Panc1 (cell line): ENCODE results near the gene IL1RAP.

Experiments
- POLR2AphosphoS5 ChIP-seq: IDR thresholded peaks from 2 replicates; pipeline ENCODE4 v1.6.1; 2012; ENCODE audit warnings: mild to moderate bottlenecking, low read depth, low read length, moderate library complexity
- TF ChIP-seq, protein P1 (sequence below): fragments of 450-650 bp; IDR thresholded peaks from 2 replicates; pipeline ENCODE4 v1.5.1; 2017; ENCODE audit warnings: mild to moderate bottlenecking
- TF ChIP-seq, protein P2 (sequence below), 2 experiments: IDR thresholded peaks; 2 replicates each; pipeline ENCODE4 v1.6.1; 2011 to 2012; ENCODE audit warnings: low read depth in 2 of 2, control low read depth in 1 of 2, low read length in 1 of 2, mild to moderate bottlenecking in 1 of 2, moderate library complexity in 1 of 2; ENCODE audit not compliant: insufficient read depth in 1 of 2

DNA sequence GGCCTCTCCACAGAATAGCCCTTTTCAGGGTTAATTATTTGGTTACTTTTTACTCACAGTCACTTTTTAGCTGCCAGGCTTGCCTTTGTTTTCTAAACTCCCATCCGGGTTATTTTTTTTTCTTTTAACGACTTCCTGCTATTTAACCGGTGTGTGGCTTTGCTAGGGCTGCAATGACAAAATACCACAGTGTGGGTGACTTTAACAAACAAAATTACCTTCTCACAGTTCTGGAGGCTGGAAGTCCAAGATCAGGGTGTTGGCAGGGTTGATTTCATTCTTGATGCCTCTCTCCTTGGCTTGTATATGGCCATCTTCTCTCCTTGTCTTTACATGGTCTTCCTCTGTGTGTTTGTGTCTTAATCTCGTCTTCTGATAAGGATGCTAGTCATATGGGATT is 91.5 kb downstream of the IL1RAP start:
- TF ChIP-seq, protein P1, sequence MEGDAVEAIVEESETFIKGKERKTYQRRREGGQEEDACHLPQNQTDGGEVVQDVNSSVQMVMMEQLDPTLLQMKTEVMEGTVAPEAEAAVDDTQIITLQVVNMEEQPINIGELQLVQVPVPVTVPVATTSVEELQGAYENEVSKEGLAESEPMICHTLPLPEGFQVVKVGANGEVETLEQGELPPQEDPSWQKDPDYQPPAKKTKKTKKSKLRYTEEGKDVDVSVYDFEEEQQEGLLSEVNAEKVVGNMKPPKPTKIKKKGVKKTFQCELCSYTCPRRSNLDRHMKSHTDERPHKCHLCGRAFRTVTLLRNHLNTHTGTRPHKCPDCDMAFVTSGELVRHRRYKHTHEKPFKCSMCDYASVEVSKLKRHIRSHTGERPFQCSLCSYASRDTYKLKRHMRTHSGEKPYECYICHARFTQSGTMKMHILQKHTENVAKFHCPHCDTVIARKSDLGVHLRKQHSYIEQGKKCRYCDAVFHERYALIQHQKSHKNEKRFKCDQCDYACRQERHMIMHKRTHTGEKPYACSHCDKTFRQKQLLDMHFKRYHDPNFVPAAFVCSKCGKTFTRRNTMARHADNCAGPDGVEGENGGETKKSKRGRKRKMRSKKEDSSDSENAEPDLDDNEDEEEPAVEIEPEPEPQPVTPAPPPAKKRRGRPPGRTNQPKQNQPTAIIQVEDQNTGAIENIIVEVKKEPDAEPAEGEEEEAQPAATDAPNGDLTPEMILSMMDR: no peak
- TF ChIP-seq POLR2AphosphoS5: no peak
- TF ChIP-seq, protein P2, sequence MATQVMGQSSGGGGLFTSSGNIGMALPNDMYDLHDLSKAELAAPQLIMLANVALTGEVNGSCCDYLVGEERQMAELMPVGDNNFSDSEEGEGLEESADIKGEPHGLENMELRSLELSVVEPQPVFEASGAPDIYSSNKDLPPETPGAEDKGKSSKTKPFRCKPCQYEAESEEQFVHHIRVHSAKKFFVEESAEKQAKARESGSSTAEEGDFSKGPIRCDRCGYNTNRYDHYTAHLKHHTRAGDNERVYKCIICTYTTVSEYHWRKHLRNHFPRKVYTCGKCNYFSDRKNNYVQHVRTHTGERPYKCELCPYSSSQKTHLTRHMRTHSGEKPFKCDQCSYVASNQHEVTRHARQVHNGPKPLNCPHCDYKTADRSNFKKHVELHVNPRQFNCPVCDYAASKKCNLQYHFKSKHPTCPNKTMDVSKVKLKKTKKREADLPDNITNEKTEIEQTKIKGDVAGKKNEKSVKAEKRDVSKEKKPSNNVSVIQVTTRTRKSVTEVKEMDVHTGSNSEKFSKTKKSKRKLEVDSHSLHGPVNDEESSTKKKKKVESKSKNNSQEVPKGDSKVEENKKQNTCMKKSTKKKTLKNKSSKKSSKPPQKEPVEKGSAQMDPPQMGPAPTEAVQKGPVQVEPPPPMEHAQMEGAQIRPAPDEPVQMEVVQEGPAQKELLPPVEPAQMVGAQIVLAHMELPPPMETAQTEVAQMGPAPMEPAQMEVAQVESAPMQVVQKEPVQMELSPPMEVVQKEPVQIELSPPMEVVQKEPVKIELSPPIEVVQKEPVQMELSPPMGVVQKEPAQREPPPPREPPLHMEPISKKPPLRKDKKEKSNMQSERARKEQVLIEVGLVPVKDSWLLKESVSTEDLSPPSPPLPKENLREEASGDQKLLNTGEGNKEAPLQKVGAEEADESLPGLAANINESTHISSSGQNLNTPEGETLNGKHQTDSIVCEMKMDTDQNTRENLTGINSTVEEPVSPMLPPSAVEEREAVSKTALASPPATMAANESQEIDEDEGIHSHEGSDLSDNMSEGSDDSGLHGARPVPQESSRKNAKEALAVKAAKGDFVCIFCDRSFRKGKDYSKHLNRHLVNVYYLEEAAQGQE (IDR thresholded peaks at IDR 0.05; ENCODE audit: insufficient read depth in 1 of 2, low read depth in 2 of 2, low read length in 1 of 2): no peak
